ENCODE measurements around the gene THOC7. TPM values are rescaled to one million over a fixed set of nuclear protein-coding genes. Genes with fewer than 3 reads are reported as not detected.

Gene THOC7
- total and polyA plus RNA-seq, 9 donors, result 48.6 to 64.1 (median 56.7) TPM

Other genes with a start within 250 kb of the THOC7 start
- gene SNTN, start 211.1 kb downstream of the THOC7 start, total RNA-seq, result not detected
- under 1 TPM in 1 of 8 donors, not detected in 7; 0.35 TPM for gene SNTN, start 211.1 kb downstream of the THOC7 start, polyA plus RNA-seq (ENCODE audit: insufficient read depth in 1 of 8, insufficient read length in 8 of 8, low replicate concordance in 1 of 8)
- gene C3orf49, start 44.5 kb downstream of the THOC7 start, total RNA-seq, result not detected
- under 1 TPM in 7 of 8 donors, not detected in 1; 0.10 to 0.71 (median 0.30) TPM for gene C3orf49, start 44.5 kb downstream of the THOC7 start, polyA plus RNA-seq (ENCODE audit: insufficient read depth in 1 of 8, insufficient read length in 8 of 8, low replicate concordance in 1 of 8)
- 8.1 TPM for gene ATXN7, start 62 bp upstream of the THOC7 start, total RNA-seq
- 10 to 100 TPM in 3 of 8 donors, 1 to 10 TPM in 5; 8.1 to 13.6 (median 9.6) TPM for gene ATXN7, start 62 bp upstream of the THOC7 start, polyA plus RNA-seq (ENCODE audit: insufficient read depth in 1 of 8, insufficient read length in 8 of 8, low replicate concordance in 1 of 8)
- gene SCAANT1, start 48.6 kb upstream of the THOC7 start, total RNA-seq, result not detected
- 1 to 10 TPM in 1 of 8 donors, under 1 TPM in 1, not detected in 6; 0.53 to 1.4 TPM for gene SCAANT1, start 48.6 kb upstream of the THOC7 start, polyA plus RNA-seq (ENCODE audit: insufficient read depth in 1 of 8, insufficient read length in 8 of 8, low replicate concordance in 1 of 8)
- gene PSMD6, start 159.7 kb upstream of the THOC7 start, total RNA-seq, result 68.6 TPM
- 10 to 100 TPM; 72.4 to 87.6 (median 82.9) TPM for gene PSMD6, start 159.7 kb upstream of the THOC7 start, polyA plus RNA-seq (ENCODE audit: insufficient read depth in 1 of 8, insufficient read length in 8 of 8, low replicate concordance in 1 of 8)

Data from muscle of leg (tissue), 9 donors.